ENCODE results near the gene SERPINE1. TPM values are rescaled to one million over a fixed set of nuclear protein-coding genes. Genes with fewer than 3 reads are reported as not detected.

SERPINE1 gene
- total RNA-seq, 1 donor from 2014 or later: not detected

DNA sequence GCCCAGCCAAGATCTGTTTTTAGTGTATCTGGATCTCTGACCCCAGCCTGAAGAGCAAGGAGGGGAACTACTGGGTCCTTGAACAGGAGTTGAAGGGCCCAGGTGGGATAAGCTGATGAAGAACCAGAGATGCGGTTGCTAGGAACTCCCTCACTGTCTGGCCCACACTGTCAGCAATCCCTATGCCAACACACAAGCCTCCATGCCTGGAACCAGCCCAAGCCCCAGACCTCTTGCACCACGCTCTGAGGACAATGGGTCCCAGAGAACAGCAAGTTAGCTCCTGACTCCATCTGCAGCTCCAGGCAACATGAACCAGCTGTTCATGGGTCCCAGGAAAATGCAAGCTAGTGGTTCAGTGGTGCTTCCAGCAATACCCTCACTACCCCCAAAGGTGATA, 50.7 kb downstream of the SERPINE1 start:
- ChIA-PET POLR2A (interaction anchor here (1.0 kb wide), 1 partner anchor 37 kb away, joined by 5 read pairs; no protein-coding TSS in a partner anchor), CTCF (interaction anchor here (2.1 kb wide), 1 partner anchor 34 kb away, joined by 8 read pairs; no protein-coding TSS in a partner anchor)
- ATAC-seq (ENCODE audit: low read depth) (no peak), DNase-seq (no peak)
- Mint-ChIP-seq H3K36me3 (ENCODE audit: low read depth) (no peaks in the 10 kb centered on the region), H3K4me1 (peaks cover 30% of the 10 kb centered on the region), H3K27ac (no peak overlapping the region), H3K9me3 (no peaks in the 10 kb centered on the region), H3K4me3 (no peak overlapping the region), H3K27me3 (peaks cover 62% of the 10 kb centered on the region)
- TF ChIP-seq, protein P1, sequence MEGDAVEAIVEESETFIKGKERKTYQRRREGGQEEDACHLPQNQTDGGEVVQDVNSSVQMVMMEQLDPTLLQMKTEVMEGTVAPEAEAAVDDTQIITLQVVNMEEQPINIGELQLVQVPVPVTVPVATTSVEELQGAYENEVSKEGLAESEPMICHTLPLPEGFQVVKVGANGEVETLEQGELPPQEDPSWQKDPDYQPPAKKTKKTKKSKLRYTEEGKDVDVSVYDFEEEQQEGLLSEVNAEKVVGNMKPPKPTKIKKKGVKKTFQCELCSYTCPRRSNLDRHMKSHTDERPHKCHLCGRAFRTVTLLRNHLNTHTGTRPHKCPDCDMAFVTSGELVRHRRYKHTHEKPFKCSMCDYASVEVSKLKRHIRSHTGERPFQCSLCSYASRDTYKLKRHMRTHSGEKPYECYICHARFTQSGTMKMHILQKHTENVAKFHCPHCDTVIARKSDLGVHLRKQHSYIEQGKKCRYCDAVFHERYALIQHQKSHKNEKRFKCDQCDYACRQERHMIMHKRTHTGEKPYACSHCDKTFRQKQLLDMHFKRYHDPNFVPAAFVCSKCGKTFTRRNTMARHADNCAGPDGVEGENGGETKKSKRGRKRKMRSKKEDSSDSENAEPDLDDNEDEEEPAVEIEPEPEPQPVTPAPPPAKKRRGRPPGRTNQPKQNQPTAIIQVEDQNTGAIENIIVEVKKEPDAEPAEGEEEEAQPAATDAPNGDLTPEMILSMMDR (IDR thresholded peaks at IDR 0.05): no peak
- intact Hi-C loops (cut with micrococcal nuclease): no loop called here

DNA sequence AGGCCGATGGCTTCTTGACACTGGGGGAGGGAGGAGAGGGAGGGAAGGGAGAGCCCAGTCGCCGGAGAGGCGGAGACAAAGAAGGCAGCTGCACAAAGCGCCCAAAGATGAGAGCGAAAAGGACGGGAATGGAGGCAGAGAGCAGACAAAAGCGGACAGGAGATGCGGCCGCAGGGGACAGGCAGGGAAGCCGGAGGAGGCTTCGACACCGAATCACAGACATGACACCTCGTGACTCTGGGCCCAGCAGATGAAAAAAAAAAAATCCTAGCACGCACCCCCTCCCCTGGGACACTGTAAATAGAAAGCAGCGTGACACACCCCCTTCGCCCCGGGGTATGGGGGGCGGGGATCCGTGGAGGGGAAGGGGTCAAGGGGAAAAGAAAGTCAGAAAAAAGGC, 52.2 kb downstream of the SERPINE1 start:
- POLR2A ChIA-PET: interaction anchor here (0.7 kb wide), 1 partner anchor 629 kb away, joined by 5 read pairs; no protein-coding TSS in a partner anchor
- intact Hi-C loops (cut with micrococcal nuclease): no loop called here
- H3K4me1 Mint-ChIP-seq: peaks cover 18% of the 10 kb centered on the region
- no peaks in the 10 kb centered on the region for H3K36me3 Mint-ChIP-seq (ENCODE audit: low read depth)
- ATAC-seq (ENCODE audit: low read depth) (peak; percentile 32), DNase-seq (no peak)
- TF ChIP-seq, protein P1 (IDR thresholded peaks at IDR 0.05): no peak
- H3K27ac Mint-ChIP-seq: no peak overlapping the region
- peak overlapping the region; percentile 42 for H3K4me3 Mint-ChIP-seq
- H3K9me3 Mint-ChIP-seq: no peaks in the 10 kb centered on the region
- CTCF ChIA-PET: no interaction called here
- H3K27me3 Mint-ChIP-seq: peaks cover 58% of the 10 kb centered on the region

DNA sequence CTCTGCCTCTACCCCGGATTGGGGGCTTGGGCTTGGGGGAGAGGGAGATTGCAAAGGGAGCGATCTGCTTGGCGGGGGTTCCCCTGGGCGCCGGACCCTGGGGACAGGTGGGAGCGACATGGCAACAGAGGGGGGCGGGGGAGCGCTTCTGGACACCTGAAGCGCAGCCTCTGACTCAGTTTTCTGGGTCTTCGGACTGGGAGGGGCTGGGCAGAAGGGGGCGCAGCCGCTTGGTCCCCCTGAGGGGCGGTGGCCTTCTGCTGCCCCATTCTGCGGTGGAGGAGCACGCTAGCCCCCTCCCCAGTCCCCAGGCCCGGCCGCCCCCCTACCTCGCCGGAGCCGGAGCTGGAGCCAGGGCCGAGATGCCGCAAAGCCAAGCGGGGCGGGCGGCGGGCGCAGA, 52.8 kb downstream of the SERPINE1 start:
- intact Hi-C loops (cut with micrococcal nuclease): no loop called here
- peaks cover 13% of the 10 kb centered on the region for H3K4me1 Mint-ChIP-seq
- TF ChIP-seq, protein P1 (IDR thresholded peaks at IDR 0.05): no peak
- H3K36me3 Mint-ChIP-seq (ENCODE audit: low read depth): no peaks in the 10 kb centered on the region
- H3K27me3 Mint-ChIP-seq: peaks cover 56% of the 10 kb centered on the region
- ATAC-seq (ENCODE audit: low read depth) (peak; percentile 26), DNase-seq (no peak)
- H3K4me3 Mint-ChIP-seq: peak overlapping the region; percentile 42
- POLR2A ChIA-PET: interaction anchor here (0.5 to 1.2 kb wide), 2 partner anchors 38 to 95 kb away, joined by 3 to 4 read pairs; partner anchors contain the start of genes PLOD3 and TRIM56
- H3K27ac Mint-ChIP-seq: no peak overlapping the region
- CTCF ChIA-PET: no interaction called here
- H3K9me3 Mint-ChIP-seq: no peaks in the 10 kb centered on the region

- Mint-ChIP-seq H3K4me3 (peak within 1 kb of the TSS; percentile 42), H3K36me3 (ENCODE audit: low read depth) (no peaks in the 10 kb centered on the region), H3K4me1 (peaks cover 13% of the 10 kb centered on the region), H3K9me3 (no peaks in the 10 kb centered on the region), H3K27ac (no peak within 1 kb of the TSS), H3K27me3 (peaks cover 55% of the 10 kb centered on the region)
- intact Hi-C loops (cut with micrococcal nuclease): no loop called here
- POLR2A ChIA-PET: interaction anchor here (0.5 to 1.2 kb wide), 2 partner anchors 37 to 95 kb away, joined by 3 to 4 read pairs; partner anchors contain the start of genes PLOD3 and TRIM56
- TF ChIP-seq, protein P1 (IDR thresholded peaks at IDR 0.05): no peak
- CTCF ChIA-PET: no interaction called here
- no peak for ATAC-seq (ENCODE audit: low read depth)
- no peak for DNase-seq
Observed at GRCh38 chr7:101180130-101180755, 53.3 kb downstream of the SERPINE1 start, which contains the start of gene NAT16. TSS of gene NAT16 (minus strand) at chr7:101180293. CDS start at chr7:101174807, 5,486 bp downstream.

- Mint-ChIP-seq H3K4me3 (no peak overlapping the region), H3K27me3 (peaks cover 21% of the 10 kb centered on the region), H3K27ac (no peak overlapping the region), H3K4me1 (peaks cover 6% of the 10 kb centered on the region), H3K36me3 (ENCODE audit: low read depth) (no peaks in the 10 kb centered on the region), H3K9me3 (no peaks in the 10 kb centered on the region)
- ChIA-PET POLR2A (no interaction called here), CTCF (no interaction called here)
- DNase-seq (no peak), ATAC-seq (ENCODE audit: low read depth) (no peak)
- TF ChIP-seq, protein P1 (IDR thresholded peaks at IDR 0.05): no peak
- intact Hi-C loops (cut with micrococcal nuclease): no loop called here
Observed at GRCh38 chr7:101185258-101185839, 58.4 kb downstream of the SERPINE1 start.

Measured in activated B cell treated with CpG ODN at 0.5 μM for 24 hours (primary cell).